ENCODE results near the gene ZBTB7C. TPM values are rescaled to one million over a fixed set of nuclear protein-coding genes. Genes with fewer than 3 reads are reported as not detected.

Gene ZBTB7C
- total RNA-seq, 1 experiment from 2014 or later = 0.33 TPM

- Histone ChIP-seq H3K79me2 (ENCODE audit: insufficient read depth, low read length) (no peaks in the 10 kb centered on the region), H3K14ac (ENCODE audit: insufficient read depth, low read length) (no peak overlapping the region), H2AFZ (ENCODE audit: low read length) (no peak overlapping the region), H4K91ac (ENCODE audit: insufficient read length, low read depth, low read length) (no peak overlapping the region), H3K18ac (ENCODE audit: insufficient read length, low read depth, low read length) (no peak overlapping the region), H3K27me3 (ENCODE audit: insufficient read depth, low read length) (no peaks in the 10 kb centered on the region), H2AK5ac (ENCODE audit: insufficient read length, low read length) (no peak overlapping the region), H3T11ph (ENCODE audit: low read length) (no peak overlapping the region), H3K79me1 (ENCODE audit: insufficient read depth, low read depth, low read length, poor library complexity, severe bottlenecking) (no peaks in the 10 kb centered on the region), H3K4ac (ENCODE audit: low read depth, low read length) (no peak overlapping the region), H4K5ac (ENCODE audit: insufficient read length, low read depth, low read length) (no peak overlapping the region), H3K4me2 (ENCODE audit: insufficient read depth, insufficient read length, low read length) (no peak overlapping the region), H3K27ac (ENCODE audit: insufficient read length, low read depth, low read length) (no peak overlapping the region), H3K4me1 (ENCODE audit: insufficient read depth, low read length) (no peaks in the 10 kb centered on the region; the same call in 1 of the 2 replicates), H3K23me2 (ENCODE audit: insufficient read length, low read depth, low read length, poor library complexity, severe bottlenecking) (no peaks in the 10 kb centered on the region), H3K9me3 (ENCODE audit: control insufficient read depth, low read depth, low read length) (no peaks in the 10 kb centered on the region), H4K20me1 (ENCODE audit: control insufficient read depth, insufficient read depth, insufficient read length) (no peaks in the 10 kb centered on the region), H2BK5ac (ENCODE audit: insufficient read length, low read length) (no peak overlapping the region), H3K23ac (ENCODE audit: insufficient read length, low read depth, low read length) (no peak overlapping the region), H2BK20ac (ENCODE audit: low read depth, low read length, poor library complexity, severe bottlenecking) (no peak overlapping the region), H2BK120ac (ENCODE audit: low read depth, low read length, poor library complexity, severe bottlenecking) (no peak overlapping the region), H3K56ac (ENCODE audit: insufficient read length, low read depth, low read length) (no peak overlapping the region), H4K8ac (replicated peaks; ENCODE audit: insufficient read length, low read depth, low read length) (no peak overlapping the region), H2BK12ac (ENCODE audit: insufficient read length, low read depth, low read length) (no peak overlapping the region), H2BK15ac (ENCODE audit: low read depth, low read length) (no peak overlapping the region), H3K9ac (ENCODE audit: extremely low read depth, insufficient read length, low read length) (no peak overlapping the region)
- H3K9me3 Mint-ChIP-seq = no peaks in the 10 kb centered on the region; a peak in 1 of 5 replicates
- no peak overlapping the region for H3K4me3 Mint-ChIP-seq
- WGBS (ENCODE audit: extremely low coverage, insufficient read length, low lambda C conversion rate) = no CpG with 5 or more reads among the region's 15 CpGs
- H3K27me3 Mint-ChIP-seq (ENCODE audit: low read depth) = peaks cover 2% of the 10 kb centered on the region
- TF ChIP-seq CTCF (conservative IDR thresholded peaks at IDR 0.05) = no peak
- DNase-seq = no peak
- H3K27ac Mint-ChIP-seq = peak overlapping the region in 1 of 3 experiments; percentile 34; a peak in 2 of 7 replicates
- H3K36me3 Mint-ChIP-seq (ENCODE audit: insufficient read depth in 1 of 3, low read depth in 3 of 3) = no peaks in the 10 kb centered on the region
- peaks cover 21 to 33% of the 10 kb centered on the region in 2 experiments for H3K4me1 Mint-ChIP-seq
These were observed 335.8 kb downstream of the ZBTB7C start for GRCh38 chr18:48073211-48073930.

Measured in H9 (cell line).